ENCODE data around the gene VAMP3. TPM values are rescaled to one million over a fixed set of nuclear protein-coding genes. Genes with fewer than 3 reads are reported as not detected.

VAMP3 gene
- 21.6 and 25.2 TPM in 2 replicates for total RNA-seq

DNA sequence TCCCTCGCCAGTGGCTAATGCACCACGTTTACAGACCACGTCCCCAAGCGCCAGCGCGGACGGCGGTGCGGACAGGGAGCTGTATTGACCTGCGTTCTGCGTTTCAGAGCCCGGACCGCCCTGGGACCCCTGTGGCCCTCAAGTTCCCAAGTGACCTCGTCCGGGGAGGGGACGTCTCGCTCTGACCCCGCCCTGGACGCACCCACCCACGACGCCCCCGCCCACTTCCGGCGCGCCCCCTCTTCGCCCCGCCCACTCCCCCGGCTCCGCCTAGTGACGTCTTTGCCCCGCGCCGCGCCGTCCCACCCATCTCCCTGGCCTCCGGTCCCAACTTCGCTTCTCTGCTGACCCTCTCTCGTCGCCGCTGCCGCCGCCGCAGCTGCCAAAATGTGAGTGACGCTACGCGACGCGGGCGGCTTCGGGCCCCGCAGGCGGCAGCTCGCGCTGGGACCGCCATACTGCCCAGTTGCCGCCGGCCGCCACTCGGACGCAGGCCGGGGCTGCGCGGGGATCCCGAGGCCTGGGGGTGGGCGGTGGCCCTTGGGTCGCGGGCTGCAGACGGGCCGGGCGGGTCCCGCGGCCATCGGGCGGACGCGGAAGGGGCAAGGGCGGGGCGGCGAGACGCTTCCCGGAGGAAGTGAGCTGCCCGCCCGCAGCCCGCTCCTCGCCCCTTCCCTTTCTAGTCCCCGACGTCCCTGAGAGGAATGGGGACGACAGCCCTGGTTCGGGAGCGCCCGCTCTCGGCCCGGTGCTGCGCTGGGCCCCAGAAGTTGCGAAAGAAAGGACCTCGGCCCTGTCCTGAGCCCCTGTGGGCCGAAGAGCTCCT, at the start of gene VAMP3:
Gene VAMP3 (plus strand): TSS at position 300 of the 826 bp plus-strand sequence. CDS start 88 bp downstream, at position 388.
- peaks cover 20% of the 10 kb centered on the region for H3K4me1 Mint-ChIP-seq (ENCODE audit: low read depth)
- H3K9me3 Mint-ChIP-seq = no peaks in the 10 kb centered on the region
- peak within 1 kb of the TSS; percentile 74 for H3K27ac Mint-ChIP-seq
- intact Hi-C loops (cut with micrococcal nuclease) = loop anchor here (1.0 kb wide), 1 partner anchor 12 kb away; no protein-coding TSS in a partner anchor
- peak within 1 kb of the TSS; percentile 89 for H3K4me3 Mint-ChIP-seq (ENCODE audit: low read depth)
- peak; percentile 78 for DNase-seq (ENCODE audit: low spot score)
- peaks cover 22% of the 10 kb centered on the region for H3K27me3 Mint-ChIP-seq (ENCODE audit: low read depth)
- peaks cover 30% of the 10 kb centered on the region for H3K36me3 Mint-ChIP-seq (ENCODE audit: low read depth)

DNA sequence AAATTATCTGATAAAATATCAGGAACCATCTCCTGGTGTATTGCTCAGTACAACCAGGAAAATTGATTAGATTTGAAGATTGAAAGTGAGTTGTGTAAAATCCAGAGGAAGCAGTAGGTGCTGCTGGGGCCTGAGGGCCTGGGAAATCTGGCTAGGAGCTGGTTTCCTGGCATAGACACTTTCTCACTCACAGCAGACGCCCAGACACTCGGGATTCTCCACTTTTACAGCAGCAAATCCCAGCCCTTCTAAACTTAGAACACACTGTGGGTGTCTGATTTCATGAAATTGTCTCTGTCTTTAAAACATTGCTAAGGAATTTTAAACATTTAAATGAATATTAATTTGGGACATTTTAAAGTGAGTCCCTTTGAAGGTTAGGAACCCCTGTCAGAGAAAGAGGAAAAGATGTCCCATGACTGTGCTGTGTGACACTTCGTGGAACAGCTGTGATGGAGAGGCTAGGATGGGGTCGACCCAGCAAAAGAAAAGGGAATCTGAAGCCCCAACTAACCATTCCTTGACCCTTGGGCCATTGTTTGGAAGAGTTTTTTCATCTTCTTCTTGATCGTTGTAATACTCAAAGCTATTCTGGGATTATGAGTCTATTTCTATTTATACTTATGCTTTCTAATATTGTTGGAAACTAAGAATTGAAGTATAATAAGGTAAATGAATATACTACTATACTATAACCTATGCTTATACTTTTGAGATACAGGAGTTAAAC, 49.0 kb upstream of the VAMP3 start:
- Mint-ChIP-seq H3K4me1 (ENCODE audit: low read depth) (no peaks in the 10 kb centered on the region), H3K36me3 (ENCODE audit: low read depth) (no peaks in the 10 kb centered on the region), H3K4me3 (ENCODE audit: low read depth) (no peak overlapping the region), H3K27me3 (ENCODE audit: low read depth) (peaks cover 5% of the 10 kb centered on the region), H3K9me3 (no peaks in the 10 kb centered on the region), H3K27ac (no peak overlapping the region)
- no peak for DNase-seq (ENCODE audit: low spot score)
- intact Hi-C loops (cut with micrococcal nuclease) = no loop called here

DNA sequence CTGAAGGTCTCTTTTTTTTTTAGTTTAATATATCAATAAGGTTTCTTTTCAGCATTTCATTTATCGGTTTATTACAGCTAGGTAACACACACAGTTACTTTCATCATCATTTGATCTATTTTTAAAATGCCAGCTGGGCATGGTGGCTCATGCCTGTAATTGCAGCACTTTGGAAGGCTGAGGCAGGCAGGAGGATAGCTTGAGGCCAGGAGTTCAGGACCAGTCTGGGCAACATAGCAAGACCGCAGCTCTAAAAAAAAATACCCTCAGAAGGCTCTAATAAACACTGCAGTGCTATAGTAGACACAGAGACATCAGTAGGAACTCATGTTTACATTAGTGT, 48.5 kb upstream of the VAMP3 start:
- intact Hi-C loops (cut with micrococcal nuclease) = no loop called here
- Mint-ChIP-seq H3K27ac (no peak overlapping the region), H3K27me3 (ENCODE audit: low read depth) (peaks cover 5% of the 10 kb centered on the region), H3K4me3 (ENCODE audit: low read depth) (no peak overlapping the region), H3K36me3 (ENCODE audit: low read depth) (no peaks in the 10 kb centered on the region), H3K9me3 (no peaks in the 10 kb centered on the region), H3K4me1 (ENCODE audit: low read depth) (no peaks in the 10 kb centered on the region)
- DNase-seq (ENCODE audit: low spot score) = no peak

DNA sequence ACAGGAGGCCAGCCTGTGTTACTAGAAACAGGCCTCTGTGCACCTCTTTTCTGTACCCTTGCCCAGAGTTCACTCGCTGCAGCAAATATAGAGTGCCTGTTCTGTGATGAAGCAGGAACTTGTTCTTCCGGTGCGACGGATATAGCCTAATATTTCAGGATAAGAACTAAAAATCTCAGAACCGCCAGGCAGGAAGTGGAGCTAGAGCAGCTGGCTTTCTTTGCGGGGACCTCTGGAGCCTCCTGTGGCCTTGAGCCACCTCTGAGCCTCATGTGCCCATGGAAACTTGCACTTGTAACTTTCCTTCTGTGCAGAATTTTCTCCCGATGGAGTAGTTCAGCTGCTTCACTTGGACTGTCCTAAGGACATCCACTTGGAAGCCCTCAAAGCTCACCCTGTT, 44.5 kb upstream of the VAMP3 start:
- Mint-ChIP-seq H3K36me3 (ENCODE audit: low read depth) (no peaks in the 10 kb centered on the region), H3K27me3 (ENCODE audit: low read depth) (peaks cover 2% of the 10 kb centered on the region), H3K9me3 (no peaks in the 10 kb centered on the region), H3K27ac (no peak overlapping the region), H3K4me3 (ENCODE audit: low read depth) (no peak overlapping the region), H3K4me1 (ENCODE audit: low read depth) (no peaks in the 10 kb centered on the region)
- DNase-seq (ENCODE audit: low spot score) = no peak
- intact Hi-C loops (cut with micrococcal nuclease) = no loop called here

GRCh38 chr1:7727809-7728471, 43.2 kb upstream of the VAMP3 start:
- no peaks in the 10 kb centered on the region for H3K4me1 Mint-ChIP-seq (ENCODE audit: low read depth)
- no peaks in the 10 kb centered on the region for H3K36me3 Mint-ChIP-seq (ENCODE audit: low read depth)
- DNase-seq (ENCODE audit: low spot score) = no peak
- no peak overlapping the region for H3K4me3 Mint-ChIP-seq (ENCODE audit: low read depth)
- H3K27me3 Mint-ChIP-seq (ENCODE audit: low read depth) = peaks cover 2% of the 10 kb centered on the region
- no peak overlapping the region for H3K27ac Mint-ChIP-seq
- intact Hi-C loops (cut with micrococcal nuclease) = no loop called here
- no peaks in the 10 kb centered on the region for H3K9me3 Mint-ChIP-seq

DNA sequence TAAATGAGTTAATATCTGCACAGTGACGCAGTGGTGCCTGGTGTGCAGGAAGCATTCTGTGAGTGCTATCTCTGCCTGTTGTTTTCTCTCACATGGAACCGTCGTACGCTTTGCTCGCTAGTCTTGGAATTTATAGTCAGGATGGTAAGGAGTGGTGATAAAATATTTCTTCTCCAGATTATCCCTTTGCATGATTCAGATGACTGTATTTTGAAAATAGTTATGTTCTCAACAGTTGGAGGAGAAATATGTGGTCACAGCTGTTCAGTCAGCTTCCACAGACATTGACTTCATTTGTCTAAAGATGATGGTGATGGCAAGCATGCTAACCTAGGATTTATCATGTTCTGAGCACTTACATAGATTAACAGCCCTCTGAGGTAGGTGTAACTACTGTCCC, 41.3 kb upstream of the VAMP3 start:
- no peaks in the 10 kb centered on the region for H3K36me3 Mint-ChIP-seq (ENCODE audit: low read depth)
- DNase-seq (ENCODE audit: low spot score) = no peak
- H3K27ac Mint-ChIP-seq = no peak overlapping the region
- no peak overlapping the region for H3K4me3 Mint-ChIP-seq (ENCODE audit: low read depth)
- no peaks in the 10 kb centered on the region for H3K4me1 Mint-ChIP-seq (ENCODE audit: low read depth)
- H3K27me3 Mint-ChIP-seq (ENCODE audit: low read depth) = peaks cover 2% of the 10 kb centered on the region
- intact Hi-C loops (cut with micrococcal nuclease) = no loop called here
- H3K9me3 Mint-ChIP-seq = no peaks in the 10 kb centered on the region

- H3K9me3 Mint-ChIP-seq = no peaks in the 10 kb centered on the region
- H3K27me3 Mint-ChIP-seq (ENCODE audit: low read depth) = peaks cover 2% of the 10 kb centered on the region
- H3K27ac Mint-ChIP-seq = no peak overlapping the region
- no peaks in the 10 kb centered on the region for H3K36me3 Mint-ChIP-seq (ENCODE audit: low read depth)
- H3K4me3 Mint-ChIP-seq (ENCODE audit: low read depth) = no peak overlapping the region
- intact Hi-C loops (cut with micrococcal nuclease) = no loop called here
- no peak for DNase-seq (ENCODE audit: low spot score)
- H3K4me1 Mint-ChIP-seq (ENCODE audit: low read depth) = no peaks in the 10 kb centered on the region
Measured at GRCh38 chr1:7732331-7732730, 38.8 kb upstream of the VAMP3 start.

- Mint-ChIP-seq H3K27me3 (ENCODE audit: low read depth) (peaks cover 4% of the 10 kb centered on the region), H3K27ac (no peak overlapping the region), H3K9me3 (no peaks in the 10 kb centered on the region), H3K36me3 (ENCODE audit: low read depth) (no peaks in the 10 kb centered on the region), H3K4me3 (ENCODE audit: low read depth) (no peak overlapping the region), H3K4me1 (ENCODE audit: low read depth) (no peaks in the 10 kb centered on the region)
- DNase-seq (ENCODE audit: low spot score) = no peak
- intact Hi-C loops (cut with micrococcal nuclease) = no loop called here
Measured at GRCh38 chr1:7733276-7733675, 37.8 kb upstream of the VAMP3 start.

- no peaks in the 10 kb centered on the region for H3K4me1 Mint-ChIP-seq (ENCODE audit: low read depth)
- H3K9me3 Mint-ChIP-seq = no peaks in the 10 kb centered on the region
- no peak overlapping the region for H3K4me3 Mint-ChIP-seq (ENCODE audit: low read depth)
- intact Hi-C loops (cut with micrococcal nuclease) = no loop called here
- no peaks in the 10 kb centered on the region for H3K36me3 Mint-ChIP-seq (ENCODE audit: low read depth)
- peaks cover 2% of the 10 kb centered on the region for H3K27me3 Mint-ChIP-seq (ENCODE audit: low read depth)
- H3K27ac Mint-ChIP-seq = no peak overlapping the region
- DNase-seq (ENCODE audit: low spot score) = no peak
Measured at GRCh38 chr1:7738044-7738443, 33.1 kb upstream of the VAMP3 start.

GRCh38 chr1:7743346-7743745, 27.8 kb upstream of the VAMP3 start:
- Mint-ChIP-seq H3K4me1 (ENCODE audit: low read depth) (no peaks in the 10 kb centered on the region), H3K36me3 (ENCODE audit: low read depth) (no peaks in the 10 kb centered on the region), H3K27me3 (ENCODE audit: low read depth) (peaks cover 3% of the 10 kb centered on the region), H3K4me3 (ENCODE audit: low read depth) (no peak overlapping the region), H3K9me3 (no peaks in the 10 kb centered on the region), H3K27ac (no peak overlapping the region)
- intact Hi-C loops (cut with micrococcal nuclease) = no loop called here
- DNase-seq (ENCODE audit: low spot score) = no peak

- H3K9me3 Mint-ChIP-seq = no peaks in the 10 kb centered on the region
- no peak for DNase-seq (ENCODE audit: low spot score)
- H3K27me3 Mint-ChIP-seq (ENCODE audit: low read depth) = peaks cover 3% of the 10 kb centered on the region
- no peak overlapping the region for H3K4me3 Mint-ChIP-seq (ENCODE audit: low read depth)
- H3K27ac Mint-ChIP-seq = no peak overlapping the region
- H3K36me3 Mint-ChIP-seq (ENCODE audit: low read depth) = no peaks in the 10 kb centered on the region
- H3K4me1 Mint-ChIP-seq (ENCODE audit: low read depth) = no peaks in the 10 kb centered on the region
- intact Hi-C loops (cut with micrococcal nuclease) = no loop called here
Measured at GRCh38 chr1:7744882-7745281, 26.2 kb upstream of the VAMP3 start.

- Mint-ChIP-seq H3K36me3 (ENCODE audit: low read depth) (no peaks in the 10 kb centered on the region), H3K27me3 (ENCODE audit: low read depth) (peaks cover 3% of the 10 kb centered on the region), H3K9me3 (no peaks in the 10 kb centered on the region), H3K4me1 (ENCODE audit: low read depth) (no peaks in the 10 kb centered on the region), H3K27ac (no peak overlapping the region), H3K4me3 (ENCODE audit: low read depth) (no peak overlapping the region)
- no peak for DNase-seq (ENCODE audit: low spot score)
- intact Hi-C loops (cut with micrococcal nuclease) = no loop called here
Measured at GRCh38 chr1:7745783-7746182, 25.3 kb upstream of the VAMP3 start.

- Mint-ChIP-seq H3K27me3 (ENCODE audit: low read depth) (peaks cover 4% of the 10 kb centered on the region), H3K27ac (no peak overlapping the region), H3K9me3 (no peaks in the 10 kb centered on the region), H3K36me3 (ENCODE audit: low read depth) (no peaks in the 10 kb centered on the region), H3K4me1 (ENCODE audit: low read depth) (peaks cover 3% of the 10 kb centered on the region), H3K4me3 (ENCODE audit: low read depth) (no peak overlapping the region)
- DNase-seq (ENCODE audit: low spot score) = no peak
- intact Hi-C loops (cut with micrococcal nuclease) = no loop called here
Measured at GRCh38 chr1:7747605-7748004, 23.5 kb upstream of the VAMP3 start.
